ENCODE data around the gene TMEM91. TPM values are rescaled to one million over a fixed set of nuclear protein-coding genes. Genes with fewer than 3 reads are reported as not detected.
A peak's percentile ranks its signal among the peaks of the same experiment; 100 is the strongest.

The TMEM91 gene
- total RNA-seq, 5 donors from 2014 or later (not counting 1 experiment from before 2014, with no cell fraction given): 9.9 to 14.7 (median 13.2) TPM

- Mint-ChIP-seq H3K27me3 (no peaks in the 10 kb centered on the region), H3K4me3 (peak overlapping the region in 1 of 3 donors; percentile 29), H3K27ac (peak overlapping the region; percentile 58 to 71), H3K9me3 (no peaks in the 10 kb centered on the region), H3K4me1 (peaks cover 57 to 64% (median 64%) of the 10 kb centered on the region in 3 donors), H3K36me3 (peaks cover 35% of the 10 kb centered on the region)
- Histone ChIP-seq H3K27me3 (replicated peaks in 1 of 2; ENCODE audit: control insufficient read depth in 2 of 2, extremely low read depth in 1 of 2, insufficient read depth in 2 of 2, low read length in 1 of 2) (no peaks in the 10 kb centered on the region), H3K36me3 (ENCODE audit: control insufficient read depth in 2 of 2, extremely low read depth in 1 of 2, insufficient read depth in 1 of 2, low read length in 1 of 2) (peaks cover 8 to 64% of the 10 kb centered on the region in 2 donors), H3K4me1 (ENCODE audit: control insufficient read depth in 1 of 2, extremely low read depth in 1 of 2, insufficient read depth in 2 of 2, low read length in 2 of 2) (peaks cover 18 to 80% of the 10 kb centered on the region in 2 experiments), H3K27ac (ENCODE audit: low read length) (peak overlapping the region; percentile 25), H3K9me3 (no peaks in the 10 kb centered on the region), H3K4me3 (ENCODE audit: control insufficient read depth in 1 of 2, extremely low read depth in 1 of 2, low read length in 1 of 2) (no peak overlapping the region)
- ATAC-seq (replicated peaks in 1 of 4) (no peak), DNase-seq (no peak)
- WGBS (ENCODE audit: insufficient coverage): 85% methylated on average over 3 of the region's 4 CpGs
- ChIA-PET POLR2A (no interaction called here), CTCF (interaction anchor here in 1 of 2 donors (0.7 kb wide), 1 partner anchor 760 kb away, joined by 7 read pairs; no protein-coding TSS in a partner anchor)
These were observed 45.9 kb upstream of the TMEM91 start for GRCh38 chr19:41330481-41330880.

- Mint-ChIP-seq H3K9me3 (no peaks in the 10 kb centered on the region), H3K27ac (peak overlapping the region; percentile 5 to 19), H3K4me1 (peaks cover 57 to 64% (median 58%) of the 10 kb centered on the region in 3 donors), H3K4me3 (peak overlapping the region in 1 of 3 donors; percentile 54), H3K36me3 (peaks cover 37% of the 10 kb centered on the region), H3K27me3 (no peaks in the 10 kb centered on the region)
- no peaks in the 10 kb centered on the region for H3K27me3 ChIP-seq (replicated peaks in 1 of 2; ENCODE audit: control insufficient read depth in 2 of 2, extremely low read depth in 1 of 2, insufficient read depth in 2 of 2, low read length in 1 of 2)
- no peaks in the 10 kb centered on the region for H3K9me3 ChIP-seq
- DNase-seq (no peak), ATAC-seq (replicated peaks in 1 of 4) (no peak)
- POLR2A ChIA-PET: interaction anchor here (0.5 to 0.6 kb wide), 2 partner anchors 8 to 563 kb away, joined by 4 to 7 read pairs; no protein-coding TSS in a partner anchor
- no peak overlapping the region for H3K4me3 ChIP-seq (ENCODE audit: control insufficient read depth in 1 of 2, extremely low read depth in 1 of 2, low read length in 1 of 2)
- peaks cover 18 to 77% of the 10 kb centered on the region in 2 experiments for H3K4me1 ChIP-seq (ENCODE audit: control insufficient read depth in 1 of 2, extremely low read depth in 1 of 2, insufficient read depth in 2 of 2, low read length in 2 of 2)
- CTCF ChIA-PET: interaction anchor here (0.6 to 0.8 kb wide), 3 partner anchors 17 to 782 kb away, joined by 3 to 5 read pairs (median 3); no protein-coding TSS in a partner anchor
- peaks cover 8 to 64% of the 10 kb centered on the region in 2 donors for H3K36me3 ChIP-seq (ENCODE audit: control insufficient read depth in 2 of 2, extremely low read depth in 1 of 2, insufficient read depth in 1 of 2, low read length in 1 of 2)
- peak overlapping the region; percentile 25 for H3K27ac ChIP-seq (ENCODE audit: low read length)
- WGBS (ENCODE audit: insufficient coverage): 83% methylated on average over 20 of the region's 47 CpGs
These were observed 45.2 kb upstream of the TMEM91 start for GRCh38 chr19:41330946-41331678.

GRCh38 chr19:41332000-41332399 is 44.3 kb upstream of the TMEM91 start:
- H3K27ac Mint-ChIP-seq: no peak overlapping the region

GRCh38 chr19:41332468-41332867 is 43.9 kb upstream of the TMEM91 start:
- no peak for DNase-seq
- peak overlapping the region; percentile 52 to 53 for H3K27ac Mint-ChIP-seq
- Histone ChIP-seq H3K4me1 (ENCODE audit: control insufficient read depth in 1 of 2, extremely low read depth in 1 of 2, insufficient read depth in 2 of 2, low read length in 2 of 2) (peaks cover 12 to 68% of the 10 kb centered on the region in 2 experiments), H3K9me3 (no peaks in the 10 kb centered on the region), H3K27ac (ENCODE audit: low read length) (no peak overlapping the region), H3K36me3 (ENCODE audit: control insufficient read depth in 2 of 2, extremely low read depth in 1 of 2, insufficient read depth in 1 of 2, low read length in 1 of 2) (peaks cover 8 to 74% of the 10 kb centered on the region in 2 donors), H3K4me3 (ENCODE audit: control insufficient read depth in 1 of 2, extremely low read depth in 1 of 2, low read length in 1 of 2) (no peak overlapping the region), H3K27me3 (replicated peaks in 1 of 2; ENCODE audit: control insufficient read depth in 2 of 2, extremely low read depth in 1 of 2, insufficient read depth in 2 of 2, low read length in 1 of 2) (no peaks in the 10 kb centered on the region)
- H3K4me1 Mint-ChIP-seq: peaks cover 49 to 55% (median 54%) of the 10 kb centered on the region in 3 donors
- no peaks in the 10 kb centered on the region for H3K9me3 Mint-ChIP-seq
- H3K4me3 Mint-ChIP-seq: peak overlapping the region in 1 of 3 donors; percentile 54
- ChIA-PET POLR2A (interaction anchor here in 1 of 2 donors (0.6 kb wide), 1 partner anchor 12 kb away, joined by 3 read pairs; no protein-coding TSS in a partner anchor), CTCF (interaction anchor here (0.6 kb wide), 2 partner anchors 86 to 222 kb away, joined by 3 read pairs; no protein-coding TSS in a partner anchor)
- WGBS (ENCODE audit: insufficient coverage): no CpG with 5 or more reads among the region's 5 CpGs
- peaks cover 37% of the 10 kb centered on the region for H3K36me3 Mint-ChIP-seq
- no peak for ATAC-seq (replicated peaks in 1 of 4)
- H3K27me3 Mint-ChIP-seq: no peaks in the 10 kb centered on the region

More at GRCh38 chr19:41332000-41332399, 44.3 kb upstream of the TMEM91 start:
- ATAC-seq (replicated peaks in 1 of 4) (no peak), DNase-seq (no peak)
- Histone ChIP-seq H3K4me1 (ENCODE audit: control insufficient read depth in 1 of 2, extremely low read depth in 1 of 2, insufficient read depth in 2 of 2, low read length in 2 of 2) (peaks cover 15 to 73% of the 10 kb centered on the region in 2 experiments), H3K4me3 (ENCODE audit: control insufficient read depth in 1 of 2, extremely low read depth in 1 of 2, low read length in 1 of 2) (no peak overlapping the region), H3K27me3 (replicated peaks in 1 of 2; ENCODE audit: control insufficient read depth in 2 of 2, extremely low read depth in 1 of 2, insufficient read depth in 2 of 2, low read length in 1 of 2) (no peaks in the 10 kb centered on the region), H3K9me3 (no peaks in the 10 kb centered on the region), H3K36me3 (ENCODE audit: control insufficient read depth in 2 of 2, extremely low read depth in 1 of 2, insufficient read depth in 1 of 2, low read length in 1 of 2) (peaks cover 8 to 70% of the 10 kb centered on the region in 2 donors), H3K27ac (ENCODE audit: low read length) (no peak overlapping the region)
- Mint-ChIP-seq H3K27me3 (no peaks in the 10 kb centered on the region), H3K36me3 (peaks cover 35% of the 10 kb centered on the region), H3K9me3 (no peaks in the 10 kb centered on the region), H3K4me3 (peak overlapping the region in 1 of 3 donors; percentile 54), H3K4me1 (peaks cover 50 to 56% (median 55%) of the 10 kb centered on the region in 3 donors)
- ChIA-PET CTCF (interaction anchor here in 1 of 2 donors (0.5 kb wide), 1 partner anchor 40 kb away, joined by 3 read pairs; no protein-coding TSS in a partner anchor), POLR2A (no interaction called here)
- WGBS (ENCODE audit: insufficient coverage): 95% methylated on average over 13 of the region's 16 CpGs

GRCh38 chr19:41334793-41335192 is 41.5 kb upstream of the TMEM91 start:
- H3K27ac ChIP-seq (ENCODE audit: low read length): no peak overlapping the region
- no peak for ATAC-seq (replicated peaks in 1 of 4)
- ChIA-PET POLR2A (interaction anchor here in 1 of 2 donors (0.7 kb wide), 1 partner anchor 41 kb away, joined by 4 read pairs; no protein-coding TSS in a partner anchor), CTCF (interaction anchor here in 1 of 2 donors (0.6 kb wide), 1 partner anchor 220 kb away, joined by 4 read pairs; no protein-coding TSS in a partner anchor)
- Mint-ChIP-seq H3K27ac (peak overlapping the region; percentile 40 to 49), H3K36me3 (peaks cover 37% of the 10 kb centered on the region), H3K9me3 (no peaks in the 10 kb centered on the region), H3K27me3 (no peaks in the 10 kb centered on the region), H3K4me3 (no peak overlapping the region), H3K4me1 (peaks cover 40 to 46% (median 45%) of the 10 kb centered on the region in 3 donors)
- no peaks in the 10 kb centered on the region for H3K27me3 ChIP-seq (replicated peaks in 1 of 2; ENCODE audit: control insufficient read depth in 2 of 2, extremely low read depth in 1 of 2, insufficient read depth in 2 of 2, low read length in 1 of 2)
- no peaks in the 10 kb centered on the region for H3K9me3 ChIP-seq
- H3K36me3 ChIP-seq (ENCODE audit: control insufficient read depth in 2 of 2, extremely low read depth in 1 of 2, insufficient read depth in 1 of 2, low read length in 1 of 2): peaks cover 8 to 76% of the 10 kb centered on the region in 2 donors
- WGBS (ENCODE audit: insufficient coverage): 90% methylated on average over 1 of the region's 5 CpGs
- no peak overlapping the region for H3K4me3 ChIP-seq (ENCODE audit: control insufficient read depth in 1 of 2, extremely low read depth in 1 of 2, low read length in 1 of 2)
- H3K4me1 ChIP-seq (ENCODE audit: control insufficient read depth in 1 of 2, extremely low read depth in 1 of 2, insufficient read depth in 2 of 2, low read length in 2 of 2): peaks cover 2 to 47% of the 10 kb centered on the region in 2 experiments
- DNase-seq: no peak

- H3K4me1 Mint-ChIP-seq: peaks cover 41 to 45% (median 45%) of the 10 kb centered on the region in 3 donors
- Histone ChIP-seq H3K27me3 (replicated peaks in 1 of 2; ENCODE audit: control insufficient read depth in 2 of 2, extremely low read depth in 1 of 2, insufficient read depth in 2 of 2, low read length in 1 of 2) (no peaks in the 10 kb centered on the region), H3K4me3 (ENCODE audit: control insufficient read depth in 1 of 2, extremely low read depth in 1 of 2, low read length in 1 of 2) (no peak overlapping the region), H3K9me3 (no peaks in the 10 kb centered on the region), H3K4me1 (ENCODE audit: control insufficient read depth in 1 of 2, extremely low read depth in 1 of 2, insufficient read depth in 2 of 2, low read length in 2 of 2) (peaks cover 1 to 43% of the 10 kb centered on the region in 2 experiments), H3K36me3 (ENCODE audit: control insufficient read depth in 2 of 2, extremely low read depth in 1 of 2, insufficient read depth in 1 of 2, low read length in 1 of 2) (peaks cover 7 to 76% of the 10 kb centered on the region in 2 donors), H3K27ac (ENCODE audit: low read length) (no peak overlapping the region)
- CTCF ChIA-PET: no interaction called here
- no peak for ATAC-seq (replicated peaks in 1 of 4)
- peak overlapping the region; percentile 55 to 63 for H3K27ac Mint-ChIP-seq
- WGBS (ENCODE audit: insufficient coverage): 87% methylated on average over 6 of the region's 10 CpGs
- POLR2A ChIA-PET: interaction anchor here in 1 of 2 donors (0.6 kb wide), 1 partner anchor 54 kb away, joined by 4 read pairs; no protein-coding TSS in a partner anchor
- H3K9me3 Mint-ChIP-seq: no peaks in the 10 kb centered on the region
- no peak overlapping the region for H3K4me3 Mint-ChIP-seq
- no peak for DNase-seq
- no peaks in the 10 kb centered on the region for H3K27me3 Mint-ChIP-seq
- peaks cover 39% of the 10 kb centered on the region for H3K36me3 Mint-ChIP-seq
These were observed 40.9 kb upstream of the TMEM91 start for GRCh38 chr19:41335467-41335866.
